Hepatic stellate cell (primary cell): ENCODE measurements around the gene SFT2D1.
"Not testable (repeated sequence)": the region's sequence is repeated elsewhere in the genome, so short reads cannot be mapped to it uniquely, and the experiment has no call there.

Experiments
- DNase-seq: peaks from one replicate; pipeline ENCODE4 v3.0.0; 2011; ENCODE audit warnings: low spot score

Gene SFT2D1

DNA sequence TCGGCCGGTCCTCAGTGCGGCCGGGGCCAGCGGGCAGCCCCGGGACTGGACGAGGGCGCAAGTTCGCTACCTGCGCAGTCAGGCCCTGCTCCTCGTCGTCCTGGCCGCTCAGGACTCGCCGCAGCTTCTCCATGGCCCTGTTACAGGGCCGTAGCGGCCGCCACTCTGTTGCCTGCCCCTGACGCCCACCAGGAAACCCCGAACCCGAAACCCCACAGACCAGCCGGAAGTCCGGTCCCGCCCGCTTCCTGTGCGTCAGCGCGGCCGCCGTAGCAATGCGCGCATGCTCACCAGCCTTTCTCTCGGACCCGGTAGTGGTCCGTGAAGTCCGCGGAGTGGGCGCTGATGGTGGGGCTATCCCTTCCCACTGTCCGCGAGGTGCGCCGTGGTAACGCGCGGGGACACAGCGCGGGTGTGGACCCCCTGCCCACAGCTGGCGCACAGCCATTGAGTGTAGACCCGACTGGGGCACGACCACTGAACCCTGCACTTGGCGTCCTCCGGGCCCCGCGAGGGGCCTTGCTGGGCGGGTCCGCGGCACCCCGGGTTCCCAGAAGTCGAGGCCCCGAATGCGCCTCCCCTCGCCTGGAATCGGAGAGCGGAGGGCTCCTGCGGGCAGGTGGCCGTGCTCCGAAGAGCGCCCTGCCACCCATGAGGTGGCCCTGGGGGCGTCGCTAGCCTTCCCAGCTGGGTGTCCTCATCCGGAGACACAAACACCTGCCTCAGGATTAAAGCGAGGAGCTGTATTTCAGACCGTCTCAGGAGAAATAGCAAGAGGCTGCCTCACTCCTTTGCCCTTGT lies at the start of gene SFT2D1:
Gene SFT2D1, minus strand, starts transcription at position 197 of the 801 bp plus-strand sequence. Its CDS starts 64 bp downstream, at position 133.
- peak; percentile 92 for DNase-seq

DNA sequence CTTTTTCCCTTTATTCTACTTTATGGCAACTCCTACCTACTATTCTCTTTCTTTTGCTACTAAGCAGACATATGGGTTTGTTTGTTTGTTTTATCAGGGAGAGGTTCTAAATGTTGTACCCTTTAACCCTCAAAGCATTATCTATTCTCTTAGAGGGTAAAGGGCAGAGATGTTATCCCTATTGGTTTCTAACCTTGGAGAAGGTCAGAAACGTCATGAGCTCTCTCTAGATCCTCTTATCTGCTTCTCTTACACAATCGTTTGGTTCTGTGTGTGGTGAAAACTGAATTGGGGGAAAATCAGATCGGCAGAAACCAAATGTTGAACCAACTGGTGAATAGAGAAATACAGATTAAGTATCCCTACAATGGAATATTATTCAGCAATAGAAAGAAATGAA lies 46.8 kb upstream of the SFT2D1 start:
- no peak for DNase-seq

DNA sequence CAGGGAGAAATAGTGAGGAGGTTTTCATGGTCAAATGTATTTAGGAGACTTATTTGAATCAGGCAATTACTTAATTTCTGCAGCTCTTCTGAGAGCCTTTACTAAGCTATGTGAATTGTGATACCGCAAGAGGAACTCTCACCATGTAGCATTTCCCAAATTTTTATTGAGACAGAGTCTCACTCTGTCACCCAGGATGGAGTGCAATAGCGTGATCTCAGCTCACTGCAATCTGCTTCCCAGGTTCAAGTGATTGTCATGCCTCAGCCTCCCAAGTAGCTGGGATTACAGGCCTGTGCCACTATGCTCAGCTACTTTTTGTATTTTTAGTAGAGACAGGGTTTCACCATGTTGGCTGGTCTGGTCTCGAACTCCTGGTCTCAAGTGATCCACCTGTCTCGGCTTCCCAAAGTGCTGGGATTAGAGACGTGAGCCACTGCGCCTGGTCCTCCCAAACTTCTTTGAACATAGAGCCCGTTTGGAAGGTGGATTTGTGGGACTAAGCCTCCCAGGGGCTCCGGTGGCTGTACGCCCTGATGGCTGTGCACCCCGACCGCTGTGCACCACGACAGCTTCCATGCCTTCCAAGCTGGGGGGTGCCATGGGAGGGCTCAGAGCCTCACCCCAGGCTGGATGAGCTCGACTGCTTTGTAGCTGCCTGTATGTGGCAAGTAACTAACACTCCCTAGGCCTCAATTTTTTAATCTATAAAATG lies 46.1 kb upstream of the SFT2D1 start:
- no peak for DNase-seq

DNA sequence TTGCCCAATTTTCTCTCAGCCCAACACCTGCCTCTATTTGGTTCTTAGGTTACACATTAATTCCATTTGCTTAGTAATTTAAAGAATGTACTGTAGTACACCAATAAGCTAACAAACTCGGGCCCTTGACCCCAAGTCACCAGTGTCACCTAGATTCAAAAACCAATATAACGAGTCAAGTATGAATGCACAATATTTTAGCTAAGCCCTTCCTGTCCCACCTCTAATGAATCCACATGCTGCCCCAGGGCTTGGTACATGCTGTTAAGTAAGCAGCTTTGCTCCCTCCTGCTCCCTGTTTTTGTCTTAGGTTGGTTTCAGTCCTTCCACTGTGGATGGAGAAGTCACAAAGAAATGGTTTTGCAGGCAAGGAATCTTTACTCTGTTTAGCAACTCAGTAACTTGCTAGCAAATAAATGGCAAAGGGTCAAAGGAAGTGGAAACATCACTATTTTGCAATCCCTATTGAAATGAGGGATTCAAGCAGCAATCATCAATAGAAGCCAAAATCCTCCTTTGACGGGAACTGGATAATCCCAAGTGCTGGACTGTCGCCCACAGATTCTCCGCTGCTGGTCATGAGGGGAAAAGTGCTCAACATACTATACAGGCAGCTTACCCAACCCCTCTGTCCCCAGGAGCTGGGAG lies 45.4 kb upstream of the SFT2D1 start:
- DNase-seq = no peak

DNA sequence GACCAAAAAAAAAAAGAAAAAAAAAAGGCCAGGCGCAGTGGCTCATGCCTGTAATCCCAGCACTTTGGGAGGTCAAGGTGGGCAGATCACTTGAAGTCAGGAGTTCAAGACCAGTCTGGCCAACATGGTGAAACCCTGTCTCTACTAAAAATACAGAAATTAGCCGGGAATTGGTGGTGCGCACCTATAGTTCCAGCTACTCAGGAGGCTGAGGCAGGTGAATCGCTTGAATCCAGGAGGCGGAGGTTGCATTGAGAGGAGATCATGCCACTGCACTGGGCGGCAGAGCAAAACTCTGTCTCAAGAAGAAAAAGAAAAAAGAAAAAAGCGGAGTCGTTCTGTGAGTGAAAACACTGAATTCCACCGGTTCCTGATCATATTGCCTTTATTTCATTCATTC lies 44.8 kb upstream of the SFT2D1 start:
- DNase-seq = not testable (repeated sequence)

DNA sequence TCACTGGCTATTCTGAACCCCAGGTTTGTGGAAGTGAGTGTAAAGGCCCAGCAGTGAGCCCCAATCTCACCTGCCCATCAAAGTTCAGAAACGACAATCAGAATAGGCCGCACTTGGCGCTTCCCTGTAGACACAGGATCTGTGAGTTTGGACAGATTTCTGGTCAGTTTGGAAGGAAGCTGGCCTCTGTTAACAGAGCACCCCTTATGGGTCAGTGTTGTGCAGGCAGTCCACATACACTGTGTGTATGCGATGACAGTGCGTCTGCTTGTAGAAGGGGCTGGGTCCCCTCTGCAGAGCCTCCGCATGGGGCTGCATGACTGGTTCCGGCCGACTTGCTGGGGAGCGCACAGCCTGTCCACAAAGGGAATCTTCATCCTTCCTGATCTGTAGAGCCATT lies 43.8 kb upstream of the SFT2D1 start:
- DNase-seq = no peak

DNA sequence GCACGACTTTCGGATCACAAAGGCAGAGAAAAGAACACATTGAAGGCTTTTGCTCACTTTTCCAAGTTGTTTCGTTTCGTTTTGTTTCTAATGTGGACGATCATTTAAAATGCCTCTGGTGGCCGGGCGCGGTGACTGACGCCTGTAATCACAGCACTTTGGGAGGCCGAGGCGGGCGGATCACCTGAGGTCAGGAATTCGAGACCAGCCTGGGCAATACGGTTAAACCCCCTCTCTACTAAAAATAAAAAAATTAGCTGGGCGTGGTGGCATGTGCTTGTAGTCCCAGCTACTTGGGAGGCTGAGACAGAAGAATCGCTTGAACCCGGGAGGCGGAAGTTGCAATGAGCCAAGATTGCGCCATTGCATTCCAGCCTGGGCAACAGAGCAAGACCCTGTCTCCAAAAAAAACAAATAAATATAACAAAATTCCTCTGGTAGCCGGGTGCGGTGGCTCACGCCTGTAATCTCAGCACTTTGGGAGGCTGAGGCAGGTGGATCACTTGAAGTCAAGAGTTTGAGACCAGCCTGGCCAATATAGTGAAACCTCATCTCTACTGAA lies 41.5 kb upstream of the SFT2D1 start:
- not testable (repeated sequence) for DNase-seq

DNA sequence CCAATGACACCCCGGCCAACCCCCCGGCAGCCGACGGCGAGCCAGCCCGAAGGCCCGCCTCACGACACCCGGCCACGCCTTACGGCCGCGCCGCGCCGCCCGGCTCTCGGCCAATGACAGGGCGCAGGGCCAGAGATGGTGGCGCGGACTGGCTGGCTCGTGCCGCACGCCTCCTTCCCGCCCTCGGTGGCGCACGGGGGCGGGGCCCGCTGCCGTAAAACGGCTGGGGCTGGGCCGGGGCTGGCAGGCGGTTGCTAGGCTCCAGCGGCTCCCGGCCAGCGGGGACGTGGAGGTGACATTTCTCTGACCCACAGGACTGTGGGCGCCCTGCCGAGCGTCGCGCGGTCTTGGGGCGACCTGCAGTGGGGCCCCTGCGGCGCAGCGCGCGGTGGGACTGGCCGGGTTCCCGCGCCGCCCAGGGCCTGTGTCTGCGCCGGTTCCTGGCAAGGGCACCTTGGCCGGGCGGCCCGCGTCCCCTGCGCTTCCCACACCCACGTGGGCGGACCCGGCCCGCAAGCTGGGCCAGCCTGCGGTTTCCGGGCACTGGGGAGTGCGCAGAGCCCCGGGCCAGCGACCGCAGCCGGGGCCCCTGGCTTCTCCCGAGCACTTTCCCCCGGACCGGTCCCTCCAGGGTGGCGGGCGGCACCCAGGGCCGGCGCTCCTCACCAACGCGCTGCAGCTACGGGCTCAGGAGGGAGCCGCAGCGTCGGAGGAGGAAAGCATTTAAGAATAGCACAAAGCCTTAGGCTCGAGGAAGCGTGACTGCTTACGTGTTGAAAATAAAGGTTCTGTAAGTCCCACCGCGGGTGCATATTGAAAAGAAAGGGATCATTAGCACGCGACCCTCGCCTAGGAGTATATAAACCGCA lies 40.8 kb upstream of the SFT2D1 start, which contains the start of gene MPC1:
Gene MPC1, minus strand, starts transcription at position 8 of the 869 bp plus-strand sequence. CDS start 64 bp downstream, outside the sequence.
- peak; percentile 97 for DNase-seq

DNA sequence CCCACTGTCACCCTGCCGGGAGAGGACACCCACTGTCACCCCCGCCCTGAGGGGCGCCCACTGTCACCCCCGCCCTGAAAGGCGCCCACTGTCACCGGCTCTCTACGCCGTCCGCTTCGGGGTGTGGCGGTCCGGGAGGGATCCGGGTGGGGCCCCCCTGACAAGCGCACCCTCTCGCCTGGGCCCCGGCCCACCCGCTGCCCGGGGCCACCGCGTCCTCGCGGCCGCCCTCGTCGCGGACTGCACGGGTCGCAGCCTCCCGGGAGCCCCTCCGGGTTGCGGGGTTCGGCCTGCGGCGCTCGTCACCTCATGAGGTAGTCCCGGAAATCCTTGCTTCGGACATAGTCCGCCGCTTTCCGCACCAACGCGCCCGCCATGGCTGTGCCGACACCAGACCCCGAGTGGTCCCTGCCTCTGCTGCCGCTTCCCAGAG lies 40.2 kb upstream of the SFT2D1 start:
- DNase-seq = no peak

DNA sequence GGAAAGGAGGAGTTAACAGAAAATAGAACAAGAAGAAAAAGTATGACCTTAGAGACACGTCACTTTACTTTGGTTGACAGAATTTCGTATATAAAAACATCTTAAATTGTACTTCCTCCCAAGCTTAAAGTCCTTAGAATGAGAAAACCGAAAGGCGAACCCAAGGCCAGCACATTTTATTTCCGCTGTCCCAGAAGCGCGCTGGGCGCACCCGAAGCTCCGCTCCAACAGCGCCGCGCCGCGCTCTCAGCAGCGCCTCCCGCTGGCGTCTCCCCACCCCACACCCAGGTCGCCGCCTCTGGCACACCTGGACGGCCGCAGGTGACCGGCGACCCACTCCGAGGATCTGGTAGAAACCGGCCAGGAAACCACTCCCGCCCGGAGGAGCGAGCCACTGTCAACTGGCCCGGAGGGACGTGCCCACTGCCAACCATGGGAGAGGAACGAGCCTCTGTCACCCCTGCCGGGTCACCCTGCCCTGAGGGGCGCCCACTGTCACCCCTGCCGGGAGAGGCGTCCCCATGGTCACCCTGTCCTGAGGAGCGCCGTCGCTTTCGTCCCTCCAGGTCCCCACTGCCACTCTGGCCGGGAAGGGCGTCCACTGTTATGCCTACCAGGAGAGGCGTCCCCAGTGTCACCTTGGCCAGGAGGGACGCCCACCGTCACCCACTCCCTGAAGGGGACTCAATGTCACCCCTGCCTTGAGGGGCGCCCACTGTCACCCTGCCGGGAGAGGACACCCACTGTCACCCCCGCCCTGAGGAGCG lies 39.6 kb upstream of the SFT2D1 start:
- DNase-seq = no peak

DNA sequence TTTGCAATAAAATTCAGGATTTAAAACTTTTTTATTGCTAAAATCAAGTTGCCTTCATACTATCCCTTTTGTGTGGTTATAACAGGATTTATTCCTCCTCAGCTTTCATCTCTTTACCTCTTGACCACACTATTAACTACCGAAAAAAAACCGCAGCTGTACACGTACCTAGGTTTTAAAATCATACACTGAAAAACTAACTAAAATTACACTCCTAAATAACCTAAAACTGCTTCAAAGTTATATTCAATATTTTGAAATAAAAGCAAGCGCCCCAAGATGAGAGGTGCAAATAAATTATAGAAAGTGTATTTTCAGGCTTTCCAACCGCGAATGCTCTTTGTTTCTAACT lies 39.0 kb upstream of the SFT2D1 start:
- no peak for DNase-seq

DNA sequence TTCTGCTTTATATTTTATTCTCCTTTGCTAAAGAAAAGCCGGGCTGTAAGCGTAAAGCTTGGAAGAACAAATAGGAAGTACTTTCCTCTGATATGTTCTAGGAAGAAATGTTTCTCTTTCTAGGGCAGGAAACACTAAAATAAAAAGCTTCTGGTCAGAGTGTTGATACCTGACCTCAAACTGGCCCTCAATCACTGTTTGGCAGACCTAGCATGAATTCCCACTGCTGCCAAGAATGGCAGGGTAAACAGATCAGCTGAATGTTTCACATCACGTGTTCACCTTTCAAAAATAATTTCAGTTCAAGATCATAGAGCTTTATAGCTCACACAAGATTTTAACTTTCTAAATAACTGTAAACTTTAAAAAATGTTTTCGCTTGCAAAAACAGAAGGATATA lies 37.5 kb upstream of the SFT2D1 start:
- no peak for DNase-seq

DNA sequence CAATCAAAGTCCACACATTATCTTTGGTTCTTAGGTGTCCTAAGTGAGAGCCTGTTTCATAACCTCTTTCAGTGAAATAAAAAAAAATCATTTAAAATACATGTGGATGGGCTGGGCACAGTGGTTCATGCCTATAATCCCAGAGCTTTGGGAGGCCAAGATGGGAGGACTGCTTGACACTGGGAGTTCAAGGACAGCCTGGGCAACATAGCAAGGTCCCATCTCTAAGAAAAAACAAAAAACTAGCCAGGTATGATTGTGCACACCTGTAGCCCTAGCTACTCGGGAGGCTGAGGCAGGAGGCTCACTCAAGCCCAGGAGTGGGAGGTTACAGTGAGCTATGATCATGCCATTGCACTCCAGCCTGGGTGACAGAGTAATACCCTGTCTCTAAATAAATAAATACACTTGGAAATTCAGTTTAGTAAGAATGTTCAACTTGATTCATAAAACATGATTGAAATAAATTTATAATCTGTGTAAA lies 36.8 kb upstream of the SFT2D1 start:
- DNase-seq = no peak

DNA sequence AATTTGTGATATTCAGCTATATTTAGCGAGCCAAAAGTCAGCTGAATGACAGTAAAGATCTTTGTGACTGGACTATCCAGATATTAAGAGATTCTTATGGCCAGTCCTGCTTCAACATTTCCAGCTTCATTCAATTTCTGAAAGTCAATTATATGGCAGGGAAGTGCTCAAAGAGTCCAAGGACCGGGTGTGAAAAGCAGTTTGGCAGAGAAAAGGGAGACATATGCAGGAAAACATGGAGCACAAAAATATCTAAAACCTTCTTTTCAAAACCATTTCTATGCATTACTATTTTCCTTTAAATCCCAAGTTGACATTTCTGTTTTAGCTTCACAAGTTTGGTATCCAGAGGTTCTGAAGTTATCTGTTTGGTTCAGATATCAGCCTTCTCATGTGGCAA lies 35.4 kb upstream of the SFT2D1 start:
- no peak for DNase-seq

DNA sequence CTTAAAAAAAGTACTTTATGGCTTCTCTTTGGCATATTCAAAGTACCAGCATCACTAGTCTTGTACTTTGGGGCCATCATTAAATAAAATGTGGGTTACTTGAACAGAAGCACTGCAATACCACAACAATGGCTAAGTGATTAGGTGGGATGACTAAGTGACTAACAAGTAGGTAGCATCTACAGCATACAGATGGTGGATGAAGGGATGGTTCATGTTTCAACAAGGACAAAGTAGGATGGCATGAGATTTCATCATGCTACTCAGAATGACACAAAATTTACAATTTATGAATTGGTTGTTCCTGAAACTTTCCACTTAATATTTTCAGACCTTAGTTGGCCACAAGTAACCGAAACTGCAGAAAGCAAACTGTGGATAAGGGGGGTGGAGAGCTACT lies 32.7 kb upstream of the SFT2D1 start:
- DNase-seq = no peak

DNA sequence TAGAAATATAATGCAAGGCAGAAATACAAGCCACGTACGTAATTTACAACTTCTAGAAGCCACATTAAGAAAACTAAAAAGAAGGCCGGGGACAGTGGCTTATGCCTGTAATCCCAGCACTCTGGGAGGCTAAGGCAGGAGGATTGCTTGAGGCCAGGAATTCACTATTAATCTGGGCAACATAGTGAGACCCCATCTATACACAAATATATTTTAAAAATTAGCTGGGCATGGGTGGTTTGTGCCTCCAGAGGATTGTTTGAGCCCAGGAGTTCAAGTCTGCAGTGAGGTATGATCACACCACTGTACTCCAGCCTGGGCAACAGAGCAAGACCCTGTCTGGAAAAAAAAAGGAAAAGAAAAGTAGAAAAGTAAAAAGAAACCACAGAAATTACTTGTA lies 28.1 kb upstream of the SFT2D1 start:
- no peak for DNase-seq

DNA sequence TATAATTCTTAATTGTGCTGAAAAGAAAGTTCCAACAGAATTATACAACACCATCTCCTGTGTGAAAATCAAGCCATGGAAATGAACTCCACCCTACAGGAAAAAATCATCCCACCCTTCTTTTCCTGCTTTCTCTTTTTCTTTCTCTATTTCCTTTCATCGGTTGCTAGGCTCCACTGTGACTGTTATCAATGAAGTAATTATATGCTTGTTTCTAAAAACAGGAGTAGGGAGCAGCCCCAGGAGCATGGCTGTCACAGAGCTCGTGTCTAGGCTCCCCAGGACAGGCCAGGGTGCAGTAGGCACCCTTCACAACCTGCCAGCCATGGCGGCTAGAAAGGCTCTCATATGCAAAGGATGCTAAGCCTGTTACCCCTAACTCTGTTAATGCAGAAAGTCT lies 27.4 kb upstream of the SFT2D1 start:
- no peak for DNase-seq

DNA sequence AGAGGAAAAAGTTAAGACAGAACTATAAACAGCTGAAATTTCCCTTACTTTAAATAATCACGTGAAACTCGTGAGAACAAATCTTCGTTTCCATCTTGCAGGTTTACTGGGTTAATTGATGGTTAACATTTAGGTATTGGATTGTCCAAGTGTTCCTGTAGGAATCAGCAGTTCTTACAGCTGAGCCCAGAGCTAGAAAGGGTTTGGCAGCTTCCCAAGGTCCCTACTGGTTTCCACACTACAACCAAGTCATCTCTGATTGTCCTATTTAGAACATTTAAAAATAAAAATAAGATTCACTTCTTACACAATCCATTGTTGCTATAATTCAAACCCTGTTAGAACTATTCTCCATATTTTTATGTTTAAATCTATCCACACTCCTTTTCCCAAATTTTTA lies 24.6 kb upstream of the SFT2D1 start:
- DNase-seq = no peak

DNA sequence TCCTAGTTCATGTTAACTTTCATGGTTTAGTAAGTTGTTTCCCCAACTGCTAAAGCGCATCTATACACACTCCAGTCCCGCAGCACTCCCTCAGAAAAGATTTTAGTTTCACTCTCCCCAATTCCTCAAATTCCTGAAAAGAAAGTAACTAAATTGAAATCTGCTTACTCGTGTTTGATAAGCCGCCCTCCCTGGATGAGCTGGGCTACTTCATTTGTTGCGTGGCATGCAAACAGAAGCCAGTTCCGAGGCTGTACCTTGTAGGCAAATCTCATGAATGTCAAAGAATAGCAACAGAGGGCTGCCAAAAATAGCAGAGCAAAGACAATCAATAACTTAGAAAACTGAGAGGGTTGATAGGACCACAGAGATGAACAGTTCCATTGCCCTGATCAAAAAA lies 23.5 kb upstream of the SFT2D1 start:
- peak; percentile 21 for DNase-seq

DNA sequence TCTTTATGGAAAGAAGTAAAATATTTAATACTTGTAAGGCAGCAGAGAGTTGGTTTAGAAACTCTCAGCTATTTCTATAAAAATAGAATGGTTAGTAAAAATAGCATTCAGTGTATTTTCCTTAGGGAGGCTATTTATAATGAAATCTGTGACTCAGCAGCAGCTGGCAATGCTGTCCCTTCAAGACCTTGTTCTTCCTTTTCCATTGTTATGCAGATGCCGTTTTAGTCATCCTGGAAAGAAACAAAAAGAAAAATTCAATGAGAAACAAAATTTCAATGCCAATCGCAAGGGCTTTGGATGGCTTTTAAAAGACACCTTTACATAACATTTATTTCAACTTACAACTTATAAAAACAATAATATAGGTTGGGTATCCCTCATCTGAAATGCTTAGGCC lies 22.9 kb upstream of the SFT2D1 start:
- peak; percentile 54 for DNase-seq

DNA sequence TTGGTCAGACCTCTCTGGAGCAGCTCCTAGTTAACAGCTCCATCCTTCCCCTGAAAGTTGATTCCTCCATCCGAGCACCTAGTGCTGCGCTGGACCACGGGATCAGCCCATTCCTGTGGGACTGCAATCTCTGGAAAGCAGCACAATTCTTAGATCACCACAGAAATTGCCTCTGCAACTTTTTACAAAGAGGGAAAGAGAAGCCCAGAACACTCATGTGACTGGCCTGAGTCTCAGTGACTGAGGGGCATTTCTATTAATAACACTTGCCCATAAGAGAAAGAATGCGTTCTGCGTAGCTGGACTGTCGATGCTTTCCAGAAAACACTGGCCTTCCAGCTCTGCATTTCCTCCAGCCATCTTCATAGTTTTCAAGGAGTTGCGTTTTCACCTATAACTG lies 22.1 kb upstream of the SFT2D1 start:
- DNase-seq = peak; percentile 57
